Measurements from ENCODE around the gene PSG7. TPM values are rescaled to one million over a fixed set of nuclear protein-coding genes. Genes with fewer than 3 reads are reported as not detected.
"Not testable (repeated sequence)": the region's sequence is repeated elsewhere in the genome, so short reads cannot be mapped to it uniquely, and the experiment has no call there.

The PSG7 gene
- total RNA-seq, 1 donor from 2014 or later: not detected

- DNase-seq (no peak), ATAC-seq (ENCODE audit: low read depth) (no peak)
- H3K27ac Mint-ChIP-seq: no peak within 1 kb of the TSS
- peaks cover 14% of the 10 kb centered on the region for H3K27me3 Mint-ChIP-seq
- CTCF ChIA-PET: no interaction called here
- no peak within 1 kb of the TSS for H3K4me3 Mint-ChIP-seq
- POLR2A ChIA-PET: no interaction called here
- H3K4me1 Mint-ChIP-seq: no peaks in the 10 kb centered on the region
- no peaks in the 10 kb centered on the region for H3K36me3 Mint-ChIP-seq (ENCODE audit: low read depth)
- TF ChIP-seq CTCF (IDR thresholded peaks at IDR 0.05): no peak
- H3K9me3 Mint-ChIP-seq: no peaks in the 10 kb centered on the region
- intact Hi-C loops (cut with micrococcal nuclease): no loop called here
Measured at GRCh38 chr19:42879613-42880012, 57.4 kb downstream of the PSG7 start, which contains the start of gene PSG1. TSS of gene PSG1 (minus strand) at chr19:42879713. CDS start at chr19:42879581, 132 bp downstream.

GRCh38 chr19:42876596-42876995 lies 60.4 kb downstream of the PSG7 start:
- H3K27me3 Mint-ChIP-seq; H3K36me3 Mint-ChIP-seq (ENCODE audit: low read depth); H3K4me1 Mint-ChIP-seq; DNase-seq; H3K9me3 Mint-ChIP-seq; CTCF ChIA-PET; intact Hi-C loops (cut with micrococcal nuclease); H3K4me3 Mint-ChIP-seq; ATAC-seq (ENCODE audit: low read depth); POLR2A ChIA-PET; H3K27ac Mint-ChIP-seq: not testable (repeated sequence)

- H3K27me3 Mint-ChIP-seq; intact Hi-C loops (cut with micrococcal nuclease): not testable (repeated sequence)
Measured at GRCh38 chr19:42875881-42876280, 61.1 kb downstream of the PSG7 start.

GRCh38 chr19:42874901-42875813 lies 61.9 kb downstream of the PSG7 start:
- H3K27ac Mint-ChIP-seq; intact Hi-C loops (cut with micrococcal nuclease); H3K36me3 Mint-ChIP-seq (ENCODE audit: low read depth); H3K27me3 Mint-ChIP-seq; H3K4me1 Mint-ChIP-seq; POLR2A ChIA-PET; ATAC-seq (ENCODE audit: low read depth); DNase-seq; H3K4me3 Mint-ChIP-seq; H3K9me3 Mint-ChIP-seq: not testable (repeated sequence)
- CTCF ChIA-PET: interaction anchor here (1.1 kb wide), 1 partner anchor 10 kb away, joined by 4 read pairs; no protein-coding TSS in a partner anchor

More at GRCh38 chr19:42875881-42876280, 61.1 kb downstream of the PSG7 start:
- ATAC-seq (ENCODE audit: low read depth); DNase-seq; POLR2A ChIA-PET; H3K4me3 Mint-ChIP-seq; H3K9me3 Mint-ChIP-seq; H3K36me3 Mint-ChIP-seq (ENCODE audit: low read depth); H3K27ac Mint-ChIP-seq; CTCF ChIA-PET; H3K4me1 Mint-ChIP-seq: not testable (repeated sequence)

- POLR2A ChIA-PET; H3K27me3 Mint-ChIP-seq; H3K9me3 Mint-ChIP-seq; DNase-seq; H3K4me1 Mint-ChIP-seq; H3K27ac Mint-ChIP-seq; intact Hi-C loops (cut with micrococcal nuclease); H3K36me3 Mint-ChIP-seq (ENCODE audit: low read depth); H3K4me3 Mint-ChIP-seq; ATAC-seq (ENCODE audit: low read depth): not testable (repeated sequence)
- CTCF ChIA-PET: interaction anchor here (0.6 to 1.1 kb wide), 2 partner anchors 11 to 1899 kb away, joined by 3 to 4 read pairs; no protein-coding TSS in a partner anchor
Measured at GRCh38 chr19:42874136-42874535, 62.9 kb downstream of the PSG7 start.

Other genes starting within 250 kb of the PSG7 start
- not detected in 2 replicates for gene PSG3, start 196.7 kb downstream of the PSG7 start, total RNA-seq
- gene PSG8, start 171.5 kb downstream of the PSG7 start, total RNA-seq: not detected in 2 replicates
- not detected in 2 replicates for gene PSG1, start 57.5 kb downstream of the PSG7 start, total RNA-seq
- gene PSG6, start 19.3 kb downstream of the PSG7 start, total RNA-seq: not detected in 2 replicates
- not detected in 2 replicates for gene PSG11, start 89.3 kb upstream of the PSG7 start, total RNA-seq
- not detected in 2 replicates for gene PSG2, start 145.5 kb upstream of the PSG7 start, total RNA-seq
- gene PSG5, start 249.3 kb upstream of the PSG7 start, total RNA-seq: not detected in 2 replicates

Measured in activated B cell treated with CpG ODN at 0.5 μM for 24 hours (primary cell).